B cell (primary cell): ENCODE data around the gene FBXO42.

ENCODE experiments used
- EZH2 ChIP-seq: IDR thresholded peaks from 2 replicates; pipeline ENCODE4 v1.6.1; 2012; ENCODE audit warnings: borderline replicate concordance, low read depth, mild to moderate bottlenecking, moderate library complexity, low read length; ENCODE audit not compliant: insufficient read depth, poor library complexity, severe bottlenecking
- TF ChIP-seq, protein P1 (sequence below): fragments of 200-600 bp; IDR thresholded peaks from one replicate; pipeline ENCODE4 v1.8.0; 2022; ENCODE audit warnings: antibody characterized with exemption, mild to moderate bottlenecking

DNA sequence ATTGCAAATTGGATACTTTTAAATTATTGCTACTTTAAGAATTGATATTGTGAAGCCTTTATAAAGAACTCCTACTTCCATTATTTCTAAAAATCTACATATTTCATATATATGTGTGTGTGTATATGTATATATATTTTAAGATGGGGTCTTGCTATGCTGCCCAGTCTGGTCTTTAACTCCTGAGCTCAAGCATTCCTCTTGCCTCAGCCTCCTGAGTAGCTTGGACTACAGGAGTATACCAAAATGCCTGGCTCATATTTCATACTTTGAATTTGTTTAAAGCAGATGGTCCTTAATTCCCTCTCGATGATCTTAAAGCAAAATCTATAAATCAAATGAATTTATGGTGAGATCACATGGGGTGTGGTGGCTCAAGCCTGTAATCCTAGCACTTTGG is 90.2 kb downstream of the FBXO42 start:
- TF ChIP-seq, protein P1, sequence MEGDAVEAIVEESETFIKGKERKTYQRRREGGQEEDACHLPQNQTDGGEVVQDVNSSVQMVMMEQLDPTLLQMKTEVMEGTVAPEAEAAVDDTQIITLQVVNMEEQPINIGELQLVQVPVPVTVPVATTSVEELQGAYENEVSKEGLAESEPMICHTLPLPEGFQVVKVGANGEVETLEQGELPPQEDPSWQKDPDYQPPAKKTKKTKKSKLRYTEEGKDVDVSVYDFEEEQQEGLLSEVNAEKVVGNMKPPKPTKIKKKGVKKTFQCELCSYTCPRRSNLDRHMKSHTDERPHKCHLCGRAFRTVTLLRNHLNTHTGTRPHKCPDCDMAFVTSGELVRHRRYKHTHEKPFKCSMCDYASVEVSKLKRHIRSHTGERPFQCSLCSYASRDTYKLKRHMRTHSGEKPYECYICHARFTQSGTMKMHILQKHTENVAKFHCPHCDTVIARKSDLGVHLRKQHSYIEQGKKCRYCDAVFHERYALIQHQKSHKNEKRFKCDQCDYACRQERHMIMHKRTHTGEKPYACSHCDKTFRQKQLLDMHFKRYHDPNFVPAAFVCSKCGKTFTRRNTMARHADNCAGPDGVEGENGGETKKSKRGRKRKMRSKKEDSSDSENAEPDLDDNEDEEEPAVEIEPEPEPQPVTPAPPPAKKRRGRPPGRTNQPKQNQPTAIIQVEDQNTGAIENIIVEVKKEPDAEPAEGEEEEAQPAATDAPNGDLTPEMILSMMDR = no peak
- TF ChIP-seq EZH2 = no peak
